ENCODE measurements around the gene ZNF76. TPM values are rescaled to one million over a fixed set of nuclear protein-coding genes. Genes with fewer than 3 reads are reported as not detected.

ZNF76 gene
- total and polyA plus RNA-seq, 2 of the 8 experiments (the other 6 are each of a cell fraction or from before 2014, with no cell fraction given) = 17.9 to 23.9 TPM

- TF ChIP-seq TAF7 (optimal IDR thresholded peaks at IDR 0.05; ENCODE audit: borderline replicate concordance, low read depth, low read length) (no peak), EP300 (IDR thresholded peaks at IDR 0.05; ENCODE audit: borderline replicate concordance in 1 of 2, low read depth in 2 of 2, low read length in 2 of 2) (no peak), FOSL1 (IDR thresholded peaks at IDR 0.05; ENCODE audit: insufficient read depth, low read depth, low read length) (no peak), TCF12 (IDR thresholded peaks at IDR 0.05; ENCODE audit: low read depth, low read length) (no peak), POLR2A (IDR thresholded peaks at IDR 0.05; ENCODE audit: control extremely low read depth in 1 of 2, low read depth in 2 of 2, low read length in 2 of 2) (no peak), CTBP2 (IDR thresholded peaks at IDR 0.05; ENCODE audit: borderline replicate concordance, insufficient read depth, insufficient read length, low read length) (no peak), KDM1A (IDR thresholded peaks at IDR 0.05; ENCODE audit: borderline replicate concordance, low read length) (no peak), NRF1 (IDR thresholded peaks at IDR 0.05; ENCODE audit: low read depth, low read length) (no peak), CEBPB (IDR thresholded peaks at IDR 0.05; ENCODE audit: low read depth, low read length) (no peak), POU5F1 (IDR thresholded peaks at IDR 0.05; ENCODE audit: low read depth, low read length) (no peak)
These were observed 60.0 kb downstream of the ZNF76 start (continued) for GRCh38 chr6:35319346-35320030.
